Right lobe of liver (tissue), 4 donors: ENCODE data around the gene RAB14.

Experiments used
- POLR2A ChIP-seq: fragments of 450-650 bp; IDR thresholded peaks from one replicate; pipeline ENCODE4 v1.6.1; 2017; ENCODE audit warnings: antibody characterized with exemption, mild to moderate bottlenecking
- TF ChIP-seq, protein P1 (sequence below), 4 donors: fragments of 200-600 bp in 3 of 4; fragments of 450-650 bp in 1 of 4; IDR thresholded peaks; one replicate each; pipeline versions ENCODE4 v1.5.1 to v1.8.0; 2016 to 2022; ENCODE audit warnings: antibody characterized with exemption in 4 of 4, mild to moderate bottlenecking in 2 of 4
- donor health status: DM: no; HTN: no; CAD: no.
- donor health status: DM: no; HTN: no; CAD: no.
- donor health status: DM: no; HTN: yes; CAD: no.

DNA sequence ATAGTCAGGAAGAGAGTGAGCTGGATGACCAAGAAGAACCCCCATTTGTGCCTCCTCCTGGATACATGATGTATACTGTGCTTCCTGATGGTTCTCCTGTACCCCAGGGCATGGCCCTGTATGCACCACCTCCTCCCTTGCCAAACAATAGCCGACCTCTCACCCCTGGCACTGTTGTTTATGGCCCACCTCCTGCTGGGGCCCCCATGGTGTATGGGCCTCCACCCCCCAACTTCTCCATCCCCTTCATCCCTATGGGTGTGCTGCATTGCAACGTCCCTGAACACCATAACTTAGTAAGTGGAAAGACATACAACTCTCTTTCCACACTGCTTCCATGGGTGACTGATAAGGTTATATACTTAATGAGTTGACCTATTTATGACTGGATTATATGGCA is 51.5 kb downstream of the RAB14 start:
- TF ChIP-seq, protein P1, sequence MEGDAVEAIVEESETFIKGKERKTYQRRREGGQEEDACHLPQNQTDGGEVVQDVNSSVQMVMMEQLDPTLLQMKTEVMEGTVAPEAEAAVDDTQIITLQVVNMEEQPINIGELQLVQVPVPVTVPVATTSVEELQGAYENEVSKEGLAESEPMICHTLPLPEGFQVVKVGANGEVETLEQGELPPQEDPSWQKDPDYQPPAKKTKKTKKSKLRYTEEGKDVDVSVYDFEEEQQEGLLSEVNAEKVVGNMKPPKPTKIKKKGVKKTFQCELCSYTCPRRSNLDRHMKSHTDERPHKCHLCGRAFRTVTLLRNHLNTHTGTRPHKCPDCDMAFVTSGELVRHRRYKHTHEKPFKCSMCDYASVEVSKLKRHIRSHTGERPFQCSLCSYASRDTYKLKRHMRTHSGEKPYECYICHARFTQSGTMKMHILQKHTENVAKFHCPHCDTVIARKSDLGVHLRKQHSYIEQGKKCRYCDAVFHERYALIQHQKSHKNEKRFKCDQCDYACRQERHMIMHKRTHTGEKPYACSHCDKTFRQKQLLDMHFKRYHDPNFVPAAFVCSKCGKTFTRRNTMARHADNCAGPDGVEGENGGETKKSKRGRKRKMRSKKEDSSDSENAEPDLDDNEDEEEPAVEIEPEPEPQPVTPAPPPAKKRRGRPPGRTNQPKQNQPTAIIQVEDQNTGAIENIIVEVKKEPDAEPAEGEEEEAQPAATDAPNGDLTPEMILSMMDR (IDR thresholded peaks at IDR 0.05), result no peak
- no peak for TF ChIP-seq POLR2A
